Gastrocnemius medialis (tissue), 4 donors: ENCODE data around the gene FBXW11. TPM values are rescaled to one million over a fixed set of nuclear protein-coding genes. Genes with fewer than 3 reads are reported as not detected.

Experiments used
- ATAC-seq, 2 donors: fragments of 150-250 bp; one replicate each; pipeline ENCODE4 v1.9.1; 2016
- DNase-seq, 2 donors: peaks; one replicate each; pipeline ENCODE4 v3.0.0-alpha.2; 2019
- H3K27ac ChIP-seq, 4 donors: fragments of 200-600 bp; sonication (generic); 1 replicate in 1 of 4; 2 replicates in 3 of 4; pipeline ENCODE4 v1.5.1; 2016 to 2018; ENCODE audit warnings: mild to moderate bottlenecking in 2 of 4, moderate library complexity in 1 of 4
- H3K27me3 ChIP-seq, 3 donors: fragments of 200-600 bp; sonication (generic) in 2 of 3; 1 replicate in 1 of 3; 2 replicates in 2 of 3; pipeline versions ENCODE4 v1.5.1 to v1.6.0; 2016 to 2019; ENCODE audit warnings: mild to moderate bottlenecking in 1 of 3, moderate library complexity in 1 of 3
- H3K36me3 ChIP-seq, 2 donors: fragments of 200-600 bp; sonication (generic) in 1 of 2; one replicate each; pipeline ENCODE4 v1.5.1; 2017 to 2018
- H3K4me1 ChIP-seq, 2 donors: fragments of 200-600 bp; sonication (generic) in 1 of 2; one replicate each; pipeline ENCODE4 v1.5.1; 2016 to 2017; ENCODE audit warnings: mild to moderate bottlenecking in 2 of 2
- H3K4me3 ChIP-seq, 4 donors: fragments of 200-600 bp; sonication (generic) in 3 of 4; 1 replicate in 1 of 4; 2 replicates in 3 of 4; pipeline ENCODE4 v1.5.1; 2016 to 2019; ENCODE audit warnings: mild to moderate bottlenecking in 2 of 4
- H3K9me3 ChIP-seq, 3 donors: fragments of 200-600 bp; sonication (generic) in 2 of 3; 1 replicate in 1 of 3; 2 replicates in 2 of 3; pipeline ENCODE4 v1.5.1; 2016 to 2019
- POLR2A ChIP-seq, 2 donors: fragments of 450-650 bp; IDR thresholded peaks; one replicate each; pipeline ENCODE4 v1.6.1; 2017; ENCODE audit warnings: antibody characterized with exemption in 2 of 2, mild to moderate bottlenecking in 2 of 2, moderate library complexity in 2 of 2
- in situ Hi-C, 4 donors: fragments of 200-750 bp; cut with MboI; loops; one replicate each; pipeline versions ENCODE4 v1.15.0 to v1.8.0; 2017; ENCODE audit warnings: low sequenced_read_pairs in 4 of 4
- intact Hi-C: fragments of 100-400 bp; cut with DNase I; formaldehyde crosslinking; loops from one replicate; pipeline ENCODE4 v1.15.1; 2023; ENCODE audit warnings: low total_unique reads
- total RNA-seq, 4 donors: library from RNA; depleted of rRNA; stranded (reverse); fragments of >200 nt; gene quantifications; one replicate each; pipeline versions ENCODE4 v1.1.0 to v1.2.3, GENCODE V29; 2016
- TF ChIP-seq, protein P1 (sequence below), 5 experiments: fragments of 450-650 bp in 3 of 5; fragments of 200-600 bp in 2 of 5; sonication (generic) in 2 of 5; IDR thresholded peaks in 4 of 5; conservative IDR thresholded peaks in 1 of 5; 1 replicate in 4 of 5; 2 replicates in 1 of 5; pipeline ENCODE4 v1.5.1; 2016 to 2019; ENCODE audit warnings: antibody characterized with exemption in 5 of 5, mild to moderate bottlenecking in 3 of 5, moderate library complexity in 3 of 5

Gene FBXW11
- total RNA-seq, 4 donors from 2014 or later: 68.5 to 80.8 (median 72.2) TPM

DNA sequence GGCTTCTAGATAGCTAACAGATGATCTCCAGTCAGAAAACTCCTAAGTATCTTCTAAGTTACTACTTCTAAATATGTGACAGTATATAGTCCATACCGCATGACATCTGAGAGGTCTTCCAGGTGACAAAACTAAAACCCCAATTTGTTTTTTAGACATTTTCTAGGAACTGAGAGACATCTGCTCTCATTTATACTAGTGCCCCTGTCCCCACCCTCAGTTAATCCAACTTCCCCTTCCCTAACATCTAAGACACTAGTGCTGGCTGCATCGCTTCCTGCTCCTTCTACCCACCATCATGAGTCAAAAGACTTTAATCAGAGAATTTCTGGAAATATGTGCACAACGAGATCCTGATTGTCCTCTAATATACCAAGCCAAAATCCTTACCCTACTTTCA is 37.9 kb downstream of the FBXW11 start:
- H3K27me3 ChIP-seq: no peaks in the 10 kb centered on the region
- H3K4me1 ChIP-seq: peaks cover 35 to 40% of the 10 kb centered on the region in 2 donors
- no peaks in the 10 kb centered on the region for H3K9me3 ChIP-seq
- no peak for DNase-seq
- no peak for ATAC-seq
- no peaks in the 10 kb centered on the region for H3K36me3 ChIP-seq
- intact Hi-C loops: no loop called here
- in situ Hi-C loops: no loop called here
- TF ChIP-seq, protein P1, sequence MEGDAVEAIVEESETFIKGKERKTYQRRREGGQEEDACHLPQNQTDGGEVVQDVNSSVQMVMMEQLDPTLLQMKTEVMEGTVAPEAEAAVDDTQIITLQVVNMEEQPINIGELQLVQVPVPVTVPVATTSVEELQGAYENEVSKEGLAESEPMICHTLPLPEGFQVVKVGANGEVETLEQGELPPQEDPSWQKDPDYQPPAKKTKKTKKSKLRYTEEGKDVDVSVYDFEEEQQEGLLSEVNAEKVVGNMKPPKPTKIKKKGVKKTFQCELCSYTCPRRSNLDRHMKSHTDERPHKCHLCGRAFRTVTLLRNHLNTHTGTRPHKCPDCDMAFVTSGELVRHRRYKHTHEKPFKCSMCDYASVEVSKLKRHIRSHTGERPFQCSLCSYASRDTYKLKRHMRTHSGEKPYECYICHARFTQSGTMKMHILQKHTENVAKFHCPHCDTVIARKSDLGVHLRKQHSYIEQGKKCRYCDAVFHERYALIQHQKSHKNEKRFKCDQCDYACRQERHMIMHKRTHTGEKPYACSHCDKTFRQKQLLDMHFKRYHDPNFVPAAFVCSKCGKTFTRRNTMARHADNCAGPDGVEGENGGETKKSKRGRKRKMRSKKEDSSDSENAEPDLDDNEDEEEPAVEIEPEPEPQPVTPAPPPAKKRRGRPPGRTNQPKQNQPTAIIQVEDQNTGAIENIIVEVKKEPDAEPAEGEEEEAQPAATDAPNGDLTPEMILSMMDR (IDR thresholded peaks at IDR 0.05 in 4 of 5, conservative IDR thresholded peaks at IDR 0.05 in 1 of 5): no peak
- TF ChIP-seq POLR2A (IDR thresholded peaks at IDR 0.05): no peak
- no peak overlapping the region for H3K4me3 ChIP-seq
- H3K27ac ChIP-seq: no peak overlapping the region

GRCh38 chr5:171966964-171967363 is 39.5 kb downstream of the FBXW11 start:
- intact Hi-C loops (no loop called here), in situ Hi-C loops (no loop called here)
- no peak for ATAC-seq
- Histone ChIP-seq H3K27me3 (no peaks in the 10 kb centered on the region), H3K4me1 (peaks cover 43 to 52% of the 10 kb centered on the region in 2 donors), H3K9me3 (no peaks in the 10 kb centered on the region), H3K36me3 (no peaks in the 10 kb centered on the region), H3K4me3 (no peak overlapping the region), H3K27ac (peak overlapping the region in 2 of 4 donors; percentile 6 to 70)
- no peak for TF ChIP-seq POLR2A (IDR thresholded peaks at IDR 0.05)
- TF ChIP-seq, protein P1 (IDR thresholded peaks at IDR 0.05 in 4 of 5, conservative IDR thresholded peaks at IDR 0.05 in 1 of 5): no peak
- no peak for DNase-seq

- no peaks in the 10 kb centered on the region for H3K27me3 ChIP-seq
- H3K36me3 ChIP-seq: no peaks in the 10 kb centered on the region
- peaks cover 47 to 53% of the 10 kb centered on the region in 2 donors for H3K4me1 ChIP-seq
- TF ChIP-seq POLR2A (IDR thresholded peaks at IDR 0.05): no peak
- TF ChIP-seq, protein P1 (IDR thresholded peaks at IDR 0.05 in 4 of 5, conservative IDR thresholded peaks at IDR 0.05 in 1 of 5): no peak
- DNase-seq: no peak
- no peak overlapping the region for H3K4me3 ChIP-seq
- no peaks in the 10 kb centered on the region for H3K9me3 ChIP-seq
- peak overlapping the region in 3 of 4 donors; percentile 6 to 70 (median 25) for H3K27ac ChIP-seq
- in situ Hi-C loops (no loop called here), intact Hi-C loops (no loop called here)
- peak in 1 of 2 donors; percentile 49 for ATAC-seq
Observed at GRCh38 chr5:171966270-171966669, 40.2 kb downstream of the FBXW11 start.

- Histone ChIP-seq H3K27me3 (no peaks in the 10 kb centered on the region), H3K4me1 (peaks cover 53 to 58% of the 10 kb centered on the region in 2 donors), H3K36me3 (no peaks in the 10 kb centered on the region), H3K9me3 (no peaks in the 10 kb centered on the region), H3K27ac (peak overlapping the region in 2 of 4 donors; percentile 6 to 70), H3K4me3 (no peak overlapping the region)
- ATAC-seq (no peak), DNase-seq (no peak)
- in situ Hi-C loops (no loop called here), intact Hi-C loops (no loop called here)
- TF ChIP-seq POLR2A (IDR thresholded peaks at IDR 0.05): no peak
- TF ChIP-seq, protein P1 (IDR thresholded peaks at IDR 0.05 in 4 of 5, conservative IDR thresholded peaks at IDR 0.05 in 1 of 5): no peak
Observed at GRCh38 chr5:171965745-171966144, 40.7 kb downstream of the FBXW11 start.

- Histone ChIP-seq H3K4me1 (peaks cover 62 to 66% of the 10 kb centered on the region in 2 donors), H3K27ac (no peak overlapping the region), H3K36me3 (no peaks in the 10 kb centered on the region), H3K27me3 (no peaks in the 10 kb centered on the region), H3K9me3 (no peaks in the 10 kb centered on the region), H3K4me3 (no peak overlapping the region)
- in situ Hi-C loops: no loop called here
- ATAC-seq (no peak), DNase-seq (no peak)
- intact Hi-C loops: no loop called here
- TF ChIP-seq, protein P1 (IDR thresholded peaks at IDR 0.05 in 4 of 5, conservative IDR thresholded peaks at IDR 0.05 in 1 of 5): no peak
- TF ChIP-seq POLR2A (IDR thresholded peaks at IDR 0.05): no peak
Observed at GRCh38 chr5:171963416-171963815, 43.0 kb downstream of the FBXW11 start.
